Vagina (tissue), 2 donors: ENCODE results near the gene GON4L. TPM values are rescaled to one million over a fixed set of nuclear protein-coding genes. Genes with fewer than 3 reads are reported as not detected.
"Not testable (repeated sequence)": the region's sequence is repeated elsewhere in the genome, so short reads cannot be mapped to it uniquely, and the experiment has no call there.

Source experiments
- DNase-seq, 2 donors: peaks; one replicate each; pipeline ENCODE4 v3.0.0-alpha.2; 2017; ENCODE audit errors: extremely low spot score in 2 of 2
- H3K27ac ChIP-seq: fragments of 200-600 bp; sonication (generic); one replicate; pipeline ENCODE4 v1.5.1; 2019
- H3K27me3 ChIP-seq: fragments of 200-600 bp; sonication (generic); one replicate; pipeline ENCODE4 v1.5.1; 2019
- H3K36me3 ChIP-seq, 2 donors: fragments of 200-600 bp; sonication (generic); one replicate each; pipeline ENCODE4 v1.5.1; 2017 to 2019
- H3K4me1 ChIP-seq: fragments of 200-600 bp; sonication (generic); one replicate; pipeline ENCODE4 v1.5.1; 2019
- H3K4me3 ChIP-seq, 2 donors: fragments of 200-600 bp; sonication (generic); 1 replicate in 1 of 2; 2 replicates in 1 of 2; pipeline ENCODE4 v1.5.1; 2016 to 2019
- H3K9me3 ChIP-seq: fragments of 200-600 bp; sonication (generic); one replicate; pipeline ENCODE4 v1.5.1; 2019
- CTCF ChIP-seq, 3 experiments: fragments of 450-650 bp in 2 of 3; fragments of 200-600 bp in 1 of 3; sonication (generic) in 1 of 3; IDR thresholded peaks; one replicate each; pipeline ENCODE4 v1.5.1; 2017 to 2019; ENCODE audit warnings: antibody characterized with exemption in 3 of 3, mild to moderate bottlenecking in 2 of 3, moderate library complexity in 2 of 3
- POLR2A ChIP-seq, 2 donors: fragments of 450-650 bp; IDR thresholded peaks; one replicate each; pipeline ENCODE4 v1.6.1; 2017; ENCODE audit warnings: antibody characterized with exemption in 2 of 2, mild to moderate bottlenecking in 2 of 2, moderate library complexity in 2 of 2
- POLR2AphosphoS5 ChIP-seq, 2 donors: sonication (generic); formaldehyde crosslinking; IDR thresholded peaks; one replicate each; pipeline ENCODE4 v1.9.0; 2017; ENCODE audit warnings: antibody characterized with exemption in 2 of 2, mild to moderate bottlenecking in 2 of 2, low read depth in 1 of 2; ENCODE audit not compliant: insufficient read depth in 1 of 2
- intact Hi-C: fragments of 100-400 bp; cut with DNase I; formaldehyde crosslinking; loops from one replicate; pipeline ENCODE4 v1.15.1; 2023
- small RNA-seq: library from RNA; depleted of rRNA; stranded (forward); fragments of <200 nt; gene quantifications from one replicate; pipeline ENCODE3, GENCODE V24; 2016
- total RNA-seq: library from RNA; depleted of rRNA; stranded (reverse); fragments of >200 nt; gene quantifications from one replicate; pipeline ENCODE4 v1.2.3, GENCODE V29; 2016

The GON4L gene
- total RNA-seq, 1 donor from 2014 or later = 50.3 TPM

GRCh38 chr1:155706139-155706538, 150.9 kb downstream of the GON4L start:
- Histone ChIP-seq H3K4me3 (no peak overlapping the region), H3K36me3 (no peaks in the 10 kb centered on the region), H3K27me3 (no peaks in the 10 kb centered on the region), H3K4me1 (no peaks in the 10 kb centered on the region), H3K9me3 (no peaks in the 10 kb centered on the region), H3K27ac (no peak overlapping the region)
- no peak for TF ChIP-seq POLR2AphosphoS5 (IDR thresholded peaks at IDR 0.05; ENCODE audit: insufficient read depth in 1 of 2, low read depth in 1 of 2)
- TF ChIP-seq POLR2A (IDR thresholded peaks at IDR 0.05) = no peak
- no peak for TF ChIP-seq CTCF (IDR thresholded peaks at IDR 0.05)
- DNase-seq = no peak
- intact Hi-C loops = no loop called here

- H3K27me3 ChIP-seq, H3K4me3 ChIP-seq, intact Hi-C loops, DNase-seq, H3K36me3 ChIP-seq, H3K4me1 ChIP-seq, H3K9me3 ChIP-seq, H3K27ac ChIP-seq: not testable (repeated sequence)
Observed at GRCh38 chr1:155704414-155704813, 152.6 kb downstream of the GON4L start.

GRCh38 chr1:155703216-155703615, 153.8 kb downstream of the GON4L start:
- H3K4me1 ChIP-seq = no peaks in the 10 kb centered on the region
- no peaks in the 10 kb centered on the region for H3K36me3 ChIP-seq
- no peak for DNase-seq
- no peaks in the 10 kb centered on the region for H3K27me3 ChIP-seq
- no peak overlapping the region for H3K27ac ChIP-seq
- H3K9me3 ChIP-seq = no peaks in the 10 kb centered on the region
- TF ChIP-seq POLR2AphosphoS5 (IDR thresholded peaks at IDR 0.05; ENCODE audit: insufficient read depth in 1 of 2, low read depth in 1 of 2) (no peak), POLR2A (IDR thresholded peaks at IDR 0.05) (no peak), CTCF (IDR thresholded peaks at IDR 0.05) (no peak)
- intact Hi-C loops = no loop called here
- H3K4me3 ChIP-seq = no peak overlapping the region

GRCh38 chr1:155701675-155702074, 155.3 kb downstream of the GON4L start:
- H3K4me1 ChIP-seq, H3K27ac ChIP-seq, H3K4me3 ChIP-seq, H3K27me3 ChIP-seq, DNase-seq, H3K36me3 ChIP-seq, H3K9me3 ChIP-seq, intact Hi-C loops: not testable (repeated sequence)

Small RNAs within 50 kb of the gene (small RNA-seq; reads per million reads assigned to genes)
- gene RF00015 = not detected

Other genes starting within 250 kb of the GON4L start
- gene MSTO1, start 247.0 kb downstream of the GON4L start, total RNA-seq = 38.1 TPM
- 116 TPM for gene YY1AP1, start 168.4 kb downstream of the GON4L start, total RNA-seq
- 129 TPM for gene DAP3, start 168.1 kb downstream of the GON4L start, total RNA-seq
- 20.9 TPM for gene SYT11, start 2.4 kb upstream of the GON4L start, total RNA-seq
- gene RIT1, start 54.1 kb upstream of the GON4L start, total RNA-seq = 38.3 TPM
- 47.6 TPM for gene KHDC4, start 77.2 kb upstream of the GON4L start, total RNA-seq
- gene RXFP4, start 84.4 kb upstream of the GON4L start, total RNA-seq = not detected
- 76.4 TPM for gene ARHGEF2, start 121.3 kb upstream of the GON4L start, total RNA-seq
- 187 TPM for gene SSR2, start 163.7 kb upstream of the GON4L start, total RNA-seq
- 27.0 TPM for gene UBQLN4, start 196.6 kb upstream of the GON4L start, total RNA-seq
- gene LAMTOR2, start 197.6 kb upstream of the GON4L start, total RNA-seq = 73.9 TPM
- gene RAB25, start 203.9 kb upstream of the GON4L start, total RNA-seq = 52.1 TPM
- gene MEX3A, start 225.3 kb upstream of the GON4L start, total RNA-seq = 1.2 TPM